Activated CD4-positive, alpha-beta memory T cell treated with anti-CD3 and anti-CD28 coated beads, Interleukin-2, amount 10 ng/mL, durations not matched to agents 7 days and 5 days (primary cell): ENCODE measurements around the gene CCSER1. TPM values are rescaled to one million over a fixed set of nuclear protein-coding genes. Genes with fewer than 3 reads are reported as not detected.

Source experiments
- CTCF ChIA-PET: fragments of 350-600 bp; sonication (Branson Sonifier 250); formaldehyde crosslinking; loops from one replicate; lab custom pipeline; 2021; ENCODE audit warnings: antibody characterized with exemption, inconsistent platforms; lab: Charles Lee
- POLR2A ChIA-PET: fragments of 350-600 bp; sonication (Branson Sonifier 250); formaldehyde crosslinking; loops from one replicate; lab custom pipeline; 2021; ENCODE audit warnings: antibody characterized with exemption; lab: Charles Lee
- DNase-seq: peaks from one replicate; pipeline ENCODE4 v3.0.0-alpha.2; 2020
- H3K27ac Mint-ChIP-seq: one replicate; pipeline ENCODE4 v1.8.0; 2021; ENCODE audit warnings: mild to moderate bottlenecking, mixed read lengths
- H3K27me3 Mint-ChIP-seq: one replicate; pipeline ENCODE4 v1.8.0; 2021; ENCODE audit warnings: mixed read lengths
- H3K36me3 Mint-ChIP-seq: one replicate; pipeline ENCODE4 v1.8.0; 2021; ENCODE audit warnings: low read depth, mixed read lengths
- H3K4me1 Mint-ChIP-seq: one replicate; pipeline ENCODE4 v1.8.0; 2021; ENCODE audit warnings: mixed read lengths
- H3K4me3 Mint-ChIP-seq: one replicate; pipeline ENCODE4 v1.8.0; 2021; ENCODE audit warnings: mild to moderate bottlenecking, mixed read lengths
- H3K9me3 Mint-ChIP-seq: one replicate; pipeline ENCODE4 v1.8.0; 2021; ENCODE audit warnings: mixed read lengths
- total RNA-seq, 2 experiments: library from RNA; stranded (reverse); gene quantifications; one replicate each; pipeline ENCODE4 v1.2.3, GENCODE V29; 2021

CCSER1 gene
- total RNA-seq, 2 experiments from 2014 or later = 0.50 to 0.73 TPM

- Mint-ChIP-seq H3K9me3 (peaks cover 3% of the 10 kb centered on the region), H3K4me1 (no peaks in the 10 kb centered on the region)
- POLR2A ChIA-PET = no interaction called here
These were observed 100.0 kb downstream of the CCSER1 start for GRCh38 chr4:90227177-90227576.

GRCh38 chr4:90234916-90235547, 107.8 kb downstream of the CCSER1 start:
- H3K27me3 Mint-ChIP-seq = no peaks in the 10 kb centered on the region
- ChIA-PET CTCF (no interaction called here), POLR2A (no interaction called here)
- no peaks in the 10 kb centered on the region for H3K9me3 Mint-ChIP-seq
- no peak overlapping the region for H3K27ac Mint-ChIP-seq
- no peak for DNase-seq
- no peak overlapping the region for H3K4me3 Mint-ChIP-seq
- no peaks in the 10 kb centered on the region for H3K4me1 Mint-ChIP-seq
- H3K36me3 Mint-ChIP-seq = no peaks in the 10 kb centered on the region

More at GRCh38 chr4:90227177-90227576, 100.0 kb downstream of the CCSER1 start:
- CTCF ChIA-PET = no interaction called here
- DNase-seq = no peak
- Mint-ChIP-seq H3K4me3 (no peak overlapping the region), H3K36me3 (no peaks in the 10 kb centered on the region), H3K27me3 (no peaks in the 10 kb centered on the region), H3K27ac (no peak overlapping the region)

DNA sequence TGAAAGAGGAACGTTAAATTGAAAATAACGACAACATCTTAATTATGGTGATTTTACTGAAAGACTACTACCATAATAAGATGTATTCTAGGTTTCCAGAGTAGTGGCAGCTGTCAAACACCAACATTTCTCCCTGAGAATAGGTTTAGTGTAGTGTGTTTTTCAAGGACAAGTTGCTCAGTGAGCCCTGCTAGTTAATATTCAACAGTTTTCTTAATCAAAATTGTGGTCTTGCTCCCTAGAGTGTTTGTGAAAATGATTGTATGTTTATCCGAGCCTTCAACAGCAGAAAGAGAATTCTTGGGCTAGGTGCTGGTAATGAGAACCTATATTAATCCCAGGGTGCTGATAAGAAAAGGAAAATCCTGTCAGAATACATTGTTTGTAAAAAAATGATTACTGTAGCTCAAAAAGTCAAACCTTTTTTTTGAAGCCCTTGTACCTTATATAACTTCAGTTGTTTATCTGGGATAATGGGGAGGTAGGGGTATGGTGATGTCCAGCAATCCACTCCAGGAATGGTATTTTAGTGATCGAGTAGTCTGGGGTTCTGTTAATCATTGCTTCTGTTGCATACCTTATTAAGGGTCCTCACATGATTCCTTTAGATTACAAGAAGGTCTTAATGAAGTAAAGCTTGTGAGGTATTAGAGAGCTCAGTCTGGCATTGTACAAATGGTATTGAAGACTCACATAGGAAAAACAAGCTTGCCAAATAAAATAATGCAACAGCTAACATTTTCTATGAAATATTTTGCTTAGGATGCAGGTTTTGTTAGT, 110.7 kb downstream of the CCSER1 start:
- ChIA-PET CTCF (no interaction called here), POLR2A (no interaction called here)
- H3K9me3 Mint-ChIP-seq = no peaks in the 10 kb centered on the region
- no peaks in the 10 kb centered on the region for H3K36me3 Mint-ChIP-seq
- H3K27ac Mint-ChIP-seq = no peak overlapping the region
- no peak for DNase-seq
- H3K27me3 Mint-ChIP-seq = no peaks in the 10 kb centered on the region
- no peak overlapping the region for H3K4me3 Mint-ChIP-seq
- H3K4me1 Mint-ChIP-seq = no peaks in the 10 kb centered on the region

- ChIA-PET CTCF (no interaction called here), POLR2A (no interaction called here)
- H3K27ac Mint-ChIP-seq = no peak overlapping the region
- no peaks in the 10 kb centered on the region for H3K36me3 Mint-ChIP-seq
- no peak for DNase-seq
- H3K4me3 Mint-ChIP-seq = no peak overlapping the region
- H3K27me3 Mint-ChIP-seq = no peaks in the 10 kb centered on the region
- H3K9me3 Mint-ChIP-seq = no peaks in the 10 kb centered on the region
- no peaks in the 10 kb centered on the region for H3K4me1 Mint-ChIP-seq
These were observed 113.1 kb downstream of the CCSER1 start for GRCh38 chr4:90240333-90240732.

- Mint-ChIP-seq H3K4me3 (no peak overlapping the region), H3K4me1 (no peaks in the 10 kb centered on the region), H3K27ac (no peak overlapping the region), H3K36me3 (no peaks in the 10 kb centered on the region), H3K27me3 (no peaks in the 10 kb centered on the region), H3K9me3 (no peaks in the 10 kb centered on the region)
- ChIA-PET CTCF (no interaction called here), POLR2A (no interaction called here)
- DNase-seq = no peak
These were observed 113.8 kb downstream of the CCSER1 start for GRCh38 chr4:90241008-90241407.

GRCh38 chr4:90245837-90246236, 118.6 kb downstream of the CCSER1 start:
- CTCF ChIA-PET = no interaction called here
- no peak for DNase-seq
- H3K27ac Mint-ChIP-seq = no peak overlapping the region
- H3K4me3 Mint-ChIP-seq = no peak overlapping the region
- H3K36me3 Mint-ChIP-seq = no peaks in the 10 kb centered on the region
- H3K4me1 Mint-ChIP-seq = no peaks in the 10 kb centered on the region
- H3K27me3 Mint-ChIP-seq = no peaks in the 10 kb centered on the region
- POLR2A ChIA-PET = no interaction called here
- no peaks in the 10 kb centered on the region for H3K9me3 Mint-ChIP-seq

DNA sequence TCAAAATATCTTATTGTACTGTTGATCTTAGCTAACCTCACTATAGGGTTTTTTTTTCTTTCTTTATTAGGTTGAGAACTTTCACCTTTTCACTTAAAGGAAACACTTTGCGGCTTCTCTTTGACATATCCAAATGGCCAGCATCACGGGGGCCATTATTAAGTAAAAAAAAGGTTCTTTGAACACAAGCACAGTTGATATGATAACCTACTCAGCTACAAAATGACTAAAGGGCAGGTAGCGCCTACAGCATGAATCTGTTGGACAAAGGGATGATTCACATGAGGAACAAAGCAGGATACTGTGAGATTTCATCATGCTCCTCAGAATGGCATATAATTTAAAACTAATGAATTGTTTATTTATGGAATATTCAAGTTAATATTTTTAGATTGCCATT, 119.6 kb downstream of the CCSER1 start:
- H3K4me3 Mint-ChIP-seq = no peak overlapping the region
- ChIA-PET POLR2A (no interaction called here), CTCF (no interaction called here)
- DNase-seq = no peak
- no peaks in the 10 kb centered on the region for H3K27me3 Mint-ChIP-seq
- H3K36me3 Mint-ChIP-seq = no peaks in the 10 kb centered on the region
- no peak overlapping the region for H3K27ac Mint-ChIP-seq
- no peaks in the 10 kb centered on the region for H3K4me1 Mint-ChIP-seq
- no peaks in the 10 kb centered on the region for H3K9me3 Mint-ChIP-seq

DNA sequence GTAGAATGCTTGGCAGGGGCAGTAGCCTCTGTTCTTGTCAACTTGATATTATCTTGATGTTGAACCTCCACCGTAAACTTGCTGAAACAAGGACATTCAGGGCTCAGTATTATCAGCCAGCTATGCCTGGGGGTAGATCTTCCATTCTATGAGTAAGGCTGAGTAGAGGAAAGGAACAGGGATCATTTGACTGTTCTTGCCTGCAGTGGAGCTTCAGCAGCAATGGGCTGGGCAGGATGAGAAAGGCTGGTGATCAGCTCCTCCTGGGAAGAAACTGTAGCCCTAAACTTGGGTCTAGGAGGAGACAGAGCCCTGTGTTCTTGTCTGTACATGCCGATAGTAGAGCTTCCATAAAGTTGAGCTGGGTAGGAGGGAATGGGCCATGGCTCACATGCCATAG, 127.2 kb downstream of the CCSER1 start:
- ChIA-PET CTCF (no interaction called here), POLR2A (no interaction called here)

GRCh38 chr4:90274175-90274574, 147.0 kb downstream of the CCSER1 start:
- Mint-ChIP-seq H3K27ac (no peak overlapping the region), H3K4me3 (no peak overlapping the region), H3K36me3 (no peaks in the 10 kb centered on the region), H3K27me3 (no peaks in the 10 kb centered on the region), H3K9me3 (no peaks in the 10 kb centered on the region), H3K4me1 (no peaks in the 10 kb centered on the region)
- no peak for DNase-seq
- ChIA-PET CTCF (no interaction called here), POLR2A (no interaction called here)

More for the DNA sequence above, 127.2 kb downstream of the CCSER1 start:
- H3K4me1 Mint-ChIP-seq = no peaks in the 10 kb centered on the region
- DNase-seq = no peak
- no peaks in the 10 kb centered on the region for H3K9me3 Mint-ChIP-seq
- H3K36me3 Mint-ChIP-seq = no peaks in the 10 kb centered on the region
- no peak overlapping the region for H3K4me3 Mint-ChIP-seq
- H3K27ac Mint-ChIP-seq = no peak overlapping the region
- H3K27me3 Mint-ChIP-seq = no peaks in the 10 kb centered on the region

GRCh38 chr4:90280954-90281353, 153.8 kb downstream of the CCSER1 start:
- ChIA-PET POLR2A (no interaction called here), CTCF (no interaction called here)
- H3K4me3 Mint-ChIP-seq = no peak overlapping the region
- H3K9me3 Mint-ChIP-seq = no peaks in the 10 kb centered on the region
- H3K27ac Mint-ChIP-seq = no peak overlapping the region
- DNase-seq = no peak
- H3K36me3 Mint-ChIP-seq = no peaks in the 10 kb centered on the region
- H3K27me3 Mint-ChIP-seq = peaks cover 2% of the 10 kb centered on the region
- H3K4me1 Mint-ChIP-seq = no peaks in the 10 kb centered on the region

DNA sequence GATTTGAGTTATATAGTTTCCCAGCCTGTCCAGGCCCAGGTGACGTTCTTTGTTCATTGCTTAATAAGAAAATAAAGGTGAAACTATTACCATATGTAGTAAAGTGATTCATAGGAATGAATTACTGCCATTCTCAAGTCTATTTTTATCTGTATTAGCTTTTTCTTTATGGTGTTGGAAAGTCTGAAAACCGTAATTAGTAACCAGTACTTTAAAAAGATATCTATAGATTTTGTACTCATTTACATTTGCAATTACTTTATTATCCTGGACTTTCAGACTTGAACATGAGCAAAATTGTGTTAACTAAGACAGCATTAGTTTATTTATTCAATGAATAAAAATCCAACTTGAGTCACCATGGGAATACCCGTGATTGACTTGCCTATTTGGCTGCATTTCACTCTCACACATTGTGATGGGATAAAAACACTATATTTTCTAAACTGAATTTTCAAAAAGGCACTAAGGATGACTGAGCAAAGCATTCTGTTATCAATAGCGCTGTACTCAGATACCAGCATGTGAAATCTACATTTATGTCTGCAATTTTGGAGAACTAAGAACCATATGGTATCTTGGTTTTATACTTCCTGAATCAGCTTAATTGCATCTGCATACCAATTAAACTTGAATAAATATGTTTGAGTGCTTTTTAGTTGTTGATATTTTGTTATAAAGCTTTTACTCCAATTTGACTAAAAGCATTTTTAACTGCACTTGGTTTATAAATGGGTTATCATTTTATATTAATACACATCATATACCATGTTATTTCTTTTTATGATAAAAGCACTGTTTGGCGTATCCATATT, 154.6 kb downstream of the CCSER1 start:
- no peaks in the 10 kb centered on the region for H3K36me3 Mint-ChIP-seq
- no peaks in the 10 kb centered on the region for H3K4me1 Mint-ChIP-seq
- H3K27ac Mint-ChIP-seq = no peak overlapping the region
- peaks cover 3% of the 10 kb centered on the region for H3K27me3 Mint-ChIP-seq
- H3K9me3 Mint-ChIP-seq = no peaks in the 10 kb centered on the region
- POLR2A ChIA-PET = no interaction called here
- H3K4me3 Mint-ChIP-seq = no peak overlapping the region
- DNase-seq = no peak
- CTCF ChIA-PET = no interaction called here

GRCh38 chr4:90290345-90290744, 163.2 kb downstream of the CCSER1 start:
- CTCF ChIA-PET = no interaction called here
- Mint-ChIP-seq H3K27ac (no peak overlapping the region), H3K36me3 (no peaks in the 10 kb centered on the region), H3K4me3 (no peak overlapping the region), H3K9me3 (no peaks in the 10 kb centered on the region), H3K27me3 (peaks cover 4% of the 10 kb centered on the region), H3K4me1 (no peaks in the 10 kb centered on the region)
- no peak for DNase-seq
- POLR2A ChIA-PET = no interaction called here

DNA sequence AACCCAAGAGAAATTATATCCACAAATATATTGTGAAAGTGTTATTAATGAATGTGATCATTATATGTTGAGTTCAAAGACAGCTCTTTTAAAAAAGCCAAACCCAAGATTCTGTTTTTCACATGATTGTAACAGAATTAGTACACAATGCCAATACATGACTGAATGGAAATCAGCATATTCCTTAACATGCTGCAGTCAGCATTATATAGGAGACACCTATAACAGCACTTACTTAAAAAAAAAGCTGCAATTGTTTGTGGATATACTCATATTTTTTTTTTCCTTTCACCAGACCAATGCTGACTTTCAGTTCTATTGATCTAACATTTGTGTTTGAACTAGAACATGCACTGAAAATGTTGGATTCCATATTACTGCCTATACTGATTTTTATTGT, 165.2 kb downstream of the CCSER1 start:
- no peaks in the 10 kb centered on the region for H3K36me3 Mint-ChIP-seq
- no peak for DNase-seq
- no peaks in the 10 kb centered on the region for H3K9me3 Mint-ChIP-seq
- ChIA-PET POLR2A (no interaction called here), CTCF (no interaction called here)
- H3K27me3 Mint-ChIP-seq = peaks cover 1% of the 10 kb centered on the region
- no peak overlapping the region for H3K4me3 Mint-ChIP-seq
- no peak overlapping the region for H3K27ac Mint-ChIP-seq
- H3K4me1 Mint-ChIP-seq = no peaks in the 10 kb centered on the region
